Measurements from ENCODE around the gene PCP4L1.
"Not testable (repeated sequence)": the region's sequence is repeated elsewhere in the genome, so short reads cannot be mapped to it uniquely, and the experiment has no call there.

PCP4L1 gene

GRCh38 chr1:161228032-161228431 lies 30.5 kb upstream of the PCP4L1 start:
- DNase-seq (ENCODE audit: low spot score), result no peak

GRCh38 chr1:161229896-161230295 lies 28.6 kb upstream of the PCP4L1 start:
- no peak for DNase-seq (ENCODE audit: low spot score)

GRCh38 chr1:161230762-161231161 lies 27.8 kb upstream of the PCP4L1 start:
- no peak for DNase-seq (ENCODE audit: low spot score)

GRCh38 chr1:161233102-161233501 lies 25.4 kb upstream of the PCP4L1 start:
- no peak for DNase-seq (ENCODE audit: low spot score)

- no peak for DNase-seq (ENCODE audit: low spot score)
Observed at GRCh38 chr1:161235957-161236775, 22.4 kb upstream of the PCP4L1 start.

GRCh38 chr1:161238039-161238473 lies 20.5 kb upstream of the PCP4L1 start, which contains the start of gene NR1I3:
TSS of gene NR1I3 (minus strand) at chr1:161238203. CDS start at chr1:161236565, 1,638 bp downstream.
- no peak for DNase-seq (ENCODE audit: low spot score)

GRCh38 chr1:161241682-161242081 lies 16.9 kb upstream of the PCP4L1 start:
- DNase-seq (ENCODE audit: low spot score), result no peak

- no peak for DNase-seq (ENCODE audit: low spot score)
Observed at GRCh38 chr1:161242313-161242712, 16.2 kb upstream of the PCP4L1 start.

GRCh38 chr1:161244888-161245287 lies 13.7 kb upstream of the PCP4L1 start:
- no peak for DNase-seq (ENCODE audit: low spot score)

GRCh38 chr1:161250100-161250499 lies 8.4 kb upstream of the PCP4L1 start:
- DNase-seq (ENCODE audit: low spot score), result not testable (repeated sequence)

- DNase-seq (ENCODE audit: low spot score), result no peak
Observed at GRCh38 chr1:161250829-161251228, 7.7 kb upstream of the PCP4L1 start.

- DNase-seq (ENCODE audit: low spot score), result no peak
Observed at GRCh38 chr1:161251579-161251978, 7.0 kb upstream of the PCP4L1 start.

GRCh38 chr1:161255302-161255701 lies 3.2 kb upstream of the PCP4L1 start:
- not testable (repeated sequence) for DNase-seq (ENCODE audit: low spot score)

- not testable (repeated sequence) for DNase-seq (ENCODE audit: low spot score)
Observed at GRCh38 chr1:161255955-161256520, 2.5 kb upstream of the PCP4L1 start.

GRCh38 chr1:161257109-161257508 lies 1.4 kb upstream of the PCP4L1 start:
- DNase-seq (ENCODE audit: low spot score), result not testable (repeated sequence)

GRCh38 chr1:161259345-161259702 lies 779 bp downstream of the PCP4L1 start:
- DNase-seq (ENCODE audit: low spot score), result no peak

GRCh38 chr1:161259765-161260164 lies 1.2 kb downstream of the PCP4L1 start:
- DNase-seq (ENCODE audit: low spot score), result no peak

GRCh38 chr1:161260376-161261260 lies 2.1 kb downstream of the PCP4L1 start:
- DNase-seq (ENCODE audit: low spot score), result no peak

- no peak for DNase-seq (ENCODE audit: low spot score)
Observed at GRCh38 chr1:161261261-161262235, 3.0 kb downstream of the PCP4L1 start.

- no peak for DNase-seq (ENCODE audit: low spot score)
Observed at GRCh38 chr1:161265305-161265704, 6.8 kb downstream of the PCP4L1 start.

GRCh38 chr1:161266202-161266601 lies 7.7 kb downstream of the PCP4L1 start:
- no peak for DNase-seq (ENCODE audit: low spot score)
